ENCODE data around the gene NEUROG2.

The NEUROG2 gene

GRCh38 chr4:112521123-112522023 lies 5.4 kb upstream of the NEUROG2 start:
- no peak for DNase-seq (ENCODE audit: low read depth)
- H3K4me3 ChIP-seq (ENCODE audit: low read length) = no peak overlapping the region
- TF ChIP-seq CTCF (IDR thresholded peaks at IDR 0.05; ENCODE audit: insufficient read depth, low read depth, low read length, missing control alignments) = no peak

DNA sequence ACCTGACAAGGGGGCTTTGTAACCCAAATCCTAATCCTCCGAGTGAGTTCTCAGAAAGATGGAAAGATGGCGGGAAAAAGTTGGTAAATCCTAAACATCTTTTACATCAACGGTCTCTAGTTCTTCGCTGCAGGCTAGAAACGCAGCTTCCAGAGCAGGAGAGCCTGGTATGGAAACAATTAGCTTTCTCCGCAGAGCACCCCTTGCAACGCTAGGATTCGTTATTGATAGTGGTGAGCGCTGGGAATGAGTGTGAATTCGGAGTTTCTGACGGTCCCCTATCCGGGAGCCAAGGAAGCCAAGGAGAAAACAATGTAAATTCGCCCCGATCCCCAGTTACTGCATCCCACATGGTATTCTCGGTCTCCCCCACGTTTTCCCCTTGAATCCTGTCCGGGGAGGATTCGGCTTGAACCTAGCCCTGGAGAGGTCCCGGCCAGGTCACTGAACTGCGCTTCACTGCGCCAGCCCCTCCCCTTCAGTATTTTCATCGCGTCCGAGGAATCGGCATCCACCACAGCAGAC lies 4.7 kb upstream of the NEUROG2 start:
- H3K4me3 ChIP-seq (ENCODE audit: low read length) = no peak overlapping the region
- no peak for DNase-seq (ENCODE audit: low read depth)
- TF ChIP-seq CTCF (IDR thresholded peaks at IDR 0.05; ENCODE audit: insufficient read depth, low read depth, low read length, missing control alignments) = no peak

GRCh38 chr4:112519689-112520597 lies 4.0 kb upstream of the NEUROG2 start:
- DNase-seq (ENCODE audit: low read depth) = no peak
- TF ChIP-seq CTCF (IDR thresholded peaks at IDR 0.05; ENCODE audit: insufficient read depth, low read depth, low read length, missing control alignments) = no peak
- no peak overlapping the region for H3K4me3 ChIP-seq (ENCODE audit: low read length)

- DNase-seq (ENCODE audit: low read depth) = no peak
- no peak overlapping the region for H3K4me3 ChIP-seq (ENCODE audit: low read length)
- TF ChIP-seq CTCF (IDR thresholded peaks at IDR 0.05; ENCODE audit: insufficient read depth, low read depth, low read length, missing control alignments) = no peak
Measured at GRCh38 chr4:112518675-112519074, 2.7 kb upstream of the NEUROG2 start.

GRCh38 chr4:112517911-112518310 lies 1.9 kb upstream of the NEUROG2 start:
- H3K4me3 ChIP-seq (ENCODE audit: low read length) = no peak overlapping the region
- DNase-seq (ENCODE audit: low read depth) = no peak
- no peak for TF ChIP-seq CTCF (IDR thresholded peaks at IDR 0.05; ENCODE audit: insufficient read depth, low read depth, low read length, missing control alignments)

DNA sequence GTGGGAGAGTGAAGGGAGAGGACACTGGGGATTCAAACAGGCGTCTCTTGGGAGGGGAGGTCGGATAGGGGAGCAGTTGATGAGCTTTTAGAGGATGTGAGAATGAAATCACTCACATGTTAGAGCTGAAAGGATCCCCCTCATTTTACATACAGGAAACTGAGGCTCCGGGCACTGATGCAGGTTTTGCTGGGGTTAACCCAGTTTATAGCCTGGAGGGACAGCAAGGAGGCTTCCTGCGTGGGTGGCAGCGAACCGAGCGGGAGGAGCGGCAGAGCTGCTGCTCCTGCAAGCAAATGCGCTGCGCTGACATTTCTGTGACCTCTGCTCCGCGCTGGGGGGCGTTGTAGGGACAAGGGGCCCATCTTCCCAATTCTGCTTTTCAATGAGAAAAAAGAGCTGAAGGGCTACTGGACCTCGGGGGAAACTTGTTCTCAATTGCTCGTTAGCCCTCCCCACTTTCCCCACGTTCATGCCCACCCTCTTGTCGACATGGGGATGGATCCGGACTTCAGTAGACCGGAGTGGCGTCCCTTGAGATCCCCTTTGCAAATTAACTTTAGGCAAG lies 1.2 kb upstream of the NEUROG2 start:
- TF ChIP-seq CTCF (IDR thresholded peaks at IDR 0.05; ENCODE audit: insufficient read depth, low read depth, low read length, missing control alignments) = no peak
- DNase-seq (ENCODE audit: low read depth) = no peak
- H3K4me3 ChIP-seq (ENCODE audit: low read length) = no peak overlapping the region
